ENCODE measurements around the gene DCAF17. TPM values are rescaled to one million over a fixed set of nuclear protein-coding genes. Genes with fewer than 3 reads are reported as not detected.

Gene DCAF17
- total RNA-seq, 1 experiment from 2014 or later, result 20.8 TPM

DNA sequence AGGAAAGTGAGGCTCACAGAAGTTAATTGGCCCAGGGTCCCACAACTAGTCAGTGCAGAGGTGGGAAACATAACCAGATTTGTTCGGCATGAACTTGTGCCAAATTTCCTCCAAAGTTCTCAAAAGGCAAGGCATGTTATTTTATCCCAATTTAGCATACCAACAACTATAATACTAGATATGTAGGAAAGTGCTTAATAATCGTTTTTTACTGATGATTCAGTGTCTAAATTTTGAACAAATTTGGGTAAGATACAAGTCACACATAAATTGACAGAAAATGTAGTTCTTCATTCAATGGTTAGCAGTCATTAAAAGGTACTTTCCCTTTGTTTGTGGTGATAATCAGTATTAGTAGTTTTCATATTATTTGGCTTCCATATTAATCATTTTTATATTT is 49.8 kb downstream of the DCAF17 start:
- CTCF ChIA-PET, result no interaction called here
- TF ChIP-seq, protein P1, sequence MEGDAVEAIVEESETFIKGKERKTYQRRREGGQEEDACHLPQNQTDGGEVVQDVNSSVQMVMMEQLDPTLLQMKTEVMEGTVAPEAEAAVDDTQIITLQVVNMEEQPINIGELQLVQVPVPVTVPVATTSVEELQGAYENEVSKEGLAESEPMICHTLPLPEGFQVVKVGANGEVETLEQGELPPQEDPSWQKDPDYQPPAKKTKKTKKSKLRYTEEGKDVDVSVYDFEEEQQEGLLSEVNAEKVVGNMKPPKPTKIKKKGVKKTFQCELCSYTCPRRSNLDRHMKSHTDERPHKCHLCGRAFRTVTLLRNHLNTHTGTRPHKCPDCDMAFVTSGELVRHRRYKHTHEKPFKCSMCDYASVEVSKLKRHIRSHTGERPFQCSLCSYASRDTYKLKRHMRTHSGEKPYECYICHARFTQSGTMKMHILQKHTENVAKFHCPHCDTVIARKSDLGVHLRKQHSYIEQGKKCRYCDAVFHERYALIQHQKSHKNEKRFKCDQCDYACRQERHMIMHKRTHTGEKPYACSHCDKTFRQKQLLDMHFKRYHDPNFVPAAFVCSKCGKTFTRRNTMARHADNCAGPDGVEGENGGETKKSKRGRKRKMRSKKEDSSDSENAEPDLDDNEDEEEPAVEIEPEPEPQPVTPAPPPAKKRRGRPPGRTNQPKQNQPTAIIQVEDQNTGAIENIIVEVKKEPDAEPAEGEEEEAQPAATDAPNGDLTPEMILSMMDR (IDR thresholded peaks at IDR 0.05; ENCODE audit: unreplicated experiment), result no peak

GRCh38 chr2:171485116-171485515 is 51.1 kb downstream of the DCAF17 start:
- BruUV-seq (replicated peaks), result no TSS peak
- Mint-ChIP-seq H3K4me3 (ENCODE audit: unreplicated experiment) (no peak overlapping the region), H3K27me3 (ENCODE audit: insufficient read depth, unreplicated experiment) (no peaks in the 10 kb centered on the region), H3K36me3 (ENCODE audit: insufficient read depth, unreplicated experiment) (peaks cover 21% of the 10 kb centered on the region), H3K9me3 (ENCODE audit: unreplicated experiment) (no peaks in the 10 kb centered on the region), H3K27ac (ENCODE audit: low read depth, unreplicated experiment) (no peak overlapping the region), H3K4me1 (ENCODE audit: insufficient read depth, unreplicated experiment) (no peaks in the 10 kb centered on the region)
- intact Hi-C loops (cut with micrococcal nuclease), result no loop called here
- POLR2A ChIA-PET, result interaction anchor here (0.7 to 1.1 kb wide), 2 partner anchors 38 to 92 kb away, joined by 3 read pairs; no protein-coding TSS in a partner anchor
- DNase-seq (ENCODE audit: unreplicated experiment), result no peak
- CTCF ChIA-PET, result interaction anchor here (0.6 kb wide), 1 partner anchor 1225 kb away, joined by 3 read pairs; no protein-coding TSS in a partner anchor
- TF ChIP-seq, protein P1 (IDR thresholded peaks at IDR 0.05; ENCODE audit: unreplicated experiment), result no peak

More for the DNA sequence above, 49.8 kb downstream of the DCAF17 start:
- intact Hi-C loops (cut with micrococcal nuclease), result no loop called here
- no TSS peak for BruUV-seq (replicated peaks)
- POLR2A ChIA-PET, result no interaction called here
- Mint-ChIP-seq H3K9me3 (ENCODE audit: unreplicated experiment) (no peaks in the 10 kb centered on the region), H3K4me3 (ENCODE audit: unreplicated experiment) (no peak overlapping the region), H3K27ac (ENCODE audit: low read depth, unreplicated experiment) (no peak overlapping the region), H3K4me1 (ENCODE audit: insufficient read depth, unreplicated experiment) (no peaks in the 10 kb centered on the region), H3K36me3 (ENCODE audit: insufficient read depth, unreplicated experiment) (peaks cover 21% of the 10 kb centered on the region), H3K27me3 (ENCODE audit: insufficient read depth, unreplicated experiment) (no peaks in the 10 kb centered on the region)
- no peak for DNase-seq (ENCODE audit: unreplicated experiment)

GRCh38 chr2:171487201-171487600 is 53.2 kb downstream of the DCAF17 start:
- TF ChIP-seq, protein P1 (IDR thresholded peaks at IDR 0.05; ENCODE audit: unreplicated experiment), result no peak
- Mint-ChIP-seq H3K27ac (ENCODE audit: low read depth, unreplicated experiment) (no peak overlapping the region), H3K36me3 (ENCODE audit: insufficient read depth, unreplicated experiment) (peaks cover 11% of the 10 kb centered on the region), H3K4me3 (ENCODE audit: unreplicated experiment) (no peak overlapping the region), H3K9me3 (ENCODE audit: unreplicated experiment) (no peaks in the 10 kb centered on the region), H3K4me1 (ENCODE audit: insufficient read depth, unreplicated experiment) (peaks cover 6% of the 10 kb centered on the region), H3K27me3 (ENCODE audit: insufficient read depth, unreplicated experiment) (no peaks in the 10 kb centered on the region)
- POLR2A ChIA-PET, result interaction anchor here (1.3 kb wide), 1 partner anchor 35 kb away, joined by 4 read pairs; the partner anchor contains the start of gene CYBRD1
- DNase-seq (ENCODE audit: unreplicated experiment), result no peak
- CTCF ChIA-PET, result no interaction called here
- intact Hi-C loops (cut with micrococcal nuclease), result no loop called here
- BruUV-seq (replicated peaks), result no TSS peak

DNA sequence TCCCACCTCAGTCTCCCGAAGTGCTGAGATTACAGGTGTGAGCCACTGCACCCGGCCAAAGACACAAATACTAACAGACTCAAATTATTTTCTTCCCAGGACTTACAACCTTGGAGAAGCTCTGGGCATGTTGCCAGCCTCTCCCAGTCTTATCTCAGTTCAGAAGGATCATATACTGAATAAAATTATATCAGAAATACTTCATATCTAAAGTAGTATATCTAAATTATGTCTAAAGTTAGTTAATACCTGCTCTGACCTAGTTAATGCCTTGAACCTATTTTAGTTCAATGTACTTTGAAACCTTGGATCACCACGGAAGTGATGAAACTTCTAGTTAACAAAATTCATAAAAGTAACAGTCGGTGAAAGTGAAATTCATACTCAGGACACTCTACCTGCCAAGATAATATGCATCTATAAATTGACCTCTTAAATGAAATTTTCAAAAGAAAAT is 53.8 kb downstream of the DCAF17 start:
- CTCF ChIA-PET, result no interaction called here
- no peaks in the 10 kb centered on the region for H3K9me3 Mint-ChIP-seq (ENCODE audit: unreplicated experiment)
- TF ChIP-seq, protein P1 (IDR thresholded peaks at IDR 0.05; ENCODE audit: unreplicated experiment), result no peak
- H3K27me3 Mint-ChIP-seq (ENCODE audit: insufficient read depth, unreplicated experiment), result no peaks in the 10 kb centered on the region
- POLR2A ChIA-PET, result interaction anchor here (0.5 to 1.3 kb wide), 2 partner anchors 30 to 34 kb away, joined by 3 to 4 read pairs; partner anchors contain the start of gene CYBRD1
- H3K4me1 Mint-ChIP-seq (ENCODE audit: insufficient read depth, unreplicated experiment), result peaks cover 6% of the 10 kb centered on the region
- no peak overlapping the region for H3K4me3 Mint-ChIP-seq (ENCODE audit: unreplicated experiment)
- intact Hi-C loops (cut with micrococcal nuclease), result no loop called here
- no peak for DNase-seq (ENCODE audit: unreplicated experiment)
- BruUV-seq (replicated peaks), result no TSS peak
- peaks cover 11% of the 10 kb centered on the region for H3K36me3 Mint-ChIP-seq (ENCODE audit: insufficient read depth, unreplicated experiment)
- H3K27ac Mint-ChIP-seq (ENCODE audit: low read depth, unreplicated experiment), result no peak overlapping the region
